SK-N-SH treated with all-trans-retinoic acid at 6 μM for 48 hours (cell line): ENCODE results near the gene NBAS.

ENCODE experiments used
- BACH2 ChIP-seq: fragments of 250-450 bp; sonication (Bioruptor Pico); IDR thresholded peaks from 2 replicates; pipeline ENCODE4 v1.9.0; 2021; ENCODE audit warnings: mild to moderate bottlenecking, borderline replicate concordance
- CSRNP3 ChIP-seq: fragments of 250-450 bp; sonication (Bioruptor Pico); IDR thresholded peaks from 2 replicates; pipeline ENCODE4 v1.5.1; 2021; ENCODE audit warnings: mild to moderate bottlenecking, moderate library complexity
- ESRRG ChIP-seq: fragments of 250-450 bp; sonication (Bioruptor Pico); IDR thresholded peaks from 2 replicates; pipeline ENCODE4 v1.6.1; 2021; ENCODE audit warnings: mild to moderate bottlenecking
- GLIS3 ChIP-seq: fragments of 250-450 bp; sonication (Bioruptor Pico); IDR thresholded peaks from 2 replicates; pipeline ENCODE4 v1.5.0; 2020; ENCODE audit warnings: mild to moderate bottlenecking, moderate library complexity
- OSR1 ChIP-seq: fragments of 250-450 bp; sonication (Bioruptor Pico); IDR thresholded peaks from 2 replicates; pipeline ENCODE4 v1.8.0; 2022; ENCODE audit warnings: moderate library complexity, mild to moderate bottlenecking, inconsistent platforms
- PATZ1 ChIP-seq: fragments of 250-450 bp; sonication (Bioruptor Pico); IDR thresholded peaks from 2 replicates; pipeline ENCODE4 v1.8.0; 2020; ENCODE audit warnings: mild to moderate bottlenecking, moderate library complexity, borderline replicate concordance
- RARB ChIP-seq: fragments of 250-450 bp; sonication (Bioruptor Pico); IDR thresholded peaks from 2 replicates; pipeline ENCODE4 v1.8.0; 2021; ENCODE audit warnings: mild to moderate bottlenecking, moderate library complexity
- TCF4 ChIP-seq: fragments of 250-450 bp; sonication (Bioruptor Pico); IDR thresholded peaks from 2 replicates; pipeline ENCODE4 v1.8.0; 2021; ENCODE audit warnings: mild to moderate bottlenecking, moderate library complexity, borderline replicate concordance
- TSHZ2 ChIP-seq: fragments of 250-450 bp; sonication (Bioruptor Pico); IDR thresholded peaks from 2 replicates; pipeline ENCODE4 v1.5.0; 2020; ENCODE audit warnings: mild to moderate bottlenecking, moderate library complexity
- ZC3H10 ChIP-seq: fragments of 250-450 bp; sonication (Bioruptor Pico); IDR thresholded peaks from 2 replicates; pipeline ENCODE4 v1.5.1; 2021; ENCODE audit warnings: mild to moderate bottlenecking, moderate library complexity
- ZFP3 ChIP-seq: fragments of 250-450 bp; sonication (Bioruptor Pico); IDR thresholded peaks from 2 replicates; pipeline ENCODE4 v1.5.0; 2020; ENCODE audit warnings: mild to moderate bottlenecking, moderate library complexity
- ZNF565 ChIP-seq: fragments of 450-650 bp; formaldehyde crosslinking; conservative IDR thresholded peaks from 2 replicates; pipeline ENCODE4 v1.5.0; 2020; ENCODE audit warnings: low read depth, mild to moderate bottlenecking, moderate library complexity
- ZNF70 ChIP-seq: fragments of 450-650 bp; formaldehyde crosslinking; IDR thresholded peaks from 2 replicates; pipeline ENCODE4 v1.5.0; 2020; ENCODE audit warnings: mild to moderate bottlenecking, moderate library complexity

- TF ChIP-seq PATZ1 (CRISPR knock-in tag) (no peak), ZNF70 (no peak), ZNF565 (CRISPR knock-in tag) (no peak), CSRNP3 (no peak), ZC3H10 (CRISPR knock-in tag) (no peak), TSHZ2 (no peak), RARB (CRISPR knock-in tag) (no peak), ZFP3 (CRISPR knock-in tag) (no peak), BACH2 (CRISPR knock-in tag) (no peak), OSR1 (CRISPR knock-in tag) (no peak), TCF4 (no peak), GLIS3 (no peak), ESRRG (no peak)
These were observed 33.4 kb upstream of the NBAS start for GRCh38 chr2:15594291-15595256.
